ENCODE results near the gene KNTC1.
A peak's percentile ranks its signal among the peaks of the same experiment; 100 is the strongest.
"Not testable (repeated sequence)": the region's sequence is repeated elsewhere in the genome, so short reads cannot be mapped to it uniquely, and the experiment has no call there.

Gene KNTC1, protein sequence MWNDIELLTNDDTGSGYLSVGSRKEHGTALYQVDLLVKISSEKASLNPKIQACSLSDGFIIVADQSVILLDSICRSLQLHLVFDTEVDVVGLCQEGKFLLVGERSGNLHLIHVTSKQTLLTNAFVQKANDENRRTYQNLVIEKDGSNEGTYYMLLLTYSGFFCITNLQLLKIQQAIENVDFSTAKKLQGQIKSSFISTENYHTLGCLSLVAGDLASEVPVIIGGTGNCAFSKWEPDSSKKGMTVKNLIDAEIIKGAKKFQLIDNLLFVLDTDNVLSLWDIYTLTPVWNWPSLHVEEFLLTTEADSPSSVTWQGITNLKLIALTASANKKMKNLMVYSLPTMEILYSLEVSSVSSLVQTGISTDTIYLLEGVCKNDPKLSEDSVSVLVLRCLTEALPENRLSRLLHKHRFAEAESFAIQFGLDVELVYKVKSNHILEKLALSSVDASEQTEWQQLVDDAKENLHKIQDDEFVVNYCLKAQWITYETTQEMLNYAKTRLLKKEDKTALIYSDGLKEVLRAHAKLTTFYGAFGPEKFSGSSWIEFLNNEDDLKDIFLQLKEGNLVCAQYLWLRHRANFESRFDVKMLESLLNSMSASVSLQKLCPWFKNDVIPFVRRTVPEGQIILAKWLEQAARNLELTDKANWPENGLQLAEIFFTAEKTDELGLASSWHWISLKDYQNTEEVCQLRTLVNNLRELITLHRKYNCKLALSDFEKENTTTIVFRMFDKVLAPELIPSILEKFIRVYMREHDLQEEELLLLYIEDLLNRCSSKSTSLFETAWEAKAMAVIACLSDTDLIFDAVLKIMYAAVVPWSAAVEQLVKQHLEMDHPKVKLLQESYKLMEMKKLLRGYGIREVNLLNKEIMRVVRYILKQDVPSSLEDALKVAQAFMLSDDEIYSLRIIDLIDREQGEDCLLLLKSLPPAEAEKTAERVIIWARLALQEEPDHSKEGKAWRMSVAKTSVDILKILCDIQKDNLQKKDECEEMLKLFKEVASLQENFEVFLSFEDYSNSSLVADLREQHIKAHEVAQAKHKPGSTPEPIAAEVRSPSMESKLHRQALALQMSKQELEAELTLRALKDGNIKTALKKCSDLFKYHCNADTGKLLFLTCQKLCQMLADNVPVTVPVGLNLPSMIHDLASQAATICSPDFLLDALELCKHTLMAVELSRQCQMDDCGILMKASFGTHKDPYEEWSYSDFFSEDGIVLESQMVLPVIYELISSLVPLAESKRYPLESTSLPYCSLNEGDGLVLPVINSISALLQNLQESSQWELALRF (N-terminal part only)

DNA sequence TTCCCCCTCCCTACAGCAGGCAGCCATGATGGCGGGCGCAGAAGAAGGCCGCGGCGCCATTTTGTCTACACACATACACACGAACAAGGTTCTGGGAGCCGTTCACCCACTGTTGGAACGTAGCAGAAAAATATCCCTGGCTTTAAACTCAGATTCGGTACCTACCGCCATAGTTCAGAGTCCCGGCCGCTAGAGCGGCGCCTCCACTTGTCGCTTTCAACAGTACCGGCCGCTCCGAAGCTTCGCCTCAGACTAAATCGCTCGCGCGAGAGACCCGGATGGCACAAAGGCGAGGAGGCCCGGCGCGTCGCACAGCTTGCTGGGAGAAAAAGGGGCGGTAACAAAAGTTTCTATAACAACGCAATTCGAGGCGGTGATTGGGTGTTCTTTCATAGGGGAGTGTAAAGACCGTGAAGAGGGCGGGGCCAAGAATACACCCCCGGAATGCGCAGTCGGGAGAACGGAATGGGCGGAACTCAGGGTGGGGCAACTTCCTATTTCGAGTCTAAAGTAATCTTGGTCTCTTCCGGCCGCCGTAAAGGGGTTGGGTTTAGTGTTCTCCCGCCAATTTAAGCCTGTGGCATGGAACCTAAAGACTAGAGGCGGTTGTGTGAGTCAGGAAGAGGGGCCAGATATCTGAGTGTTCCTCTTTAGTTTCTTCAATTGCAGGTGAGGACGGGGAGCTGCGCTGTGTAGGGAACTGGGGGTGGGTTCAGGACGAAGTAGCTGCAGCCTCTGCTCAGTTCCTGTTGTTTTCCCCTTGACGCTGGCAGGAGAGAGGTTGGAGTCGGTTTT lies at the start of gene KNTC1, which contains the start of gene RSRC2:
TSS of gene KNTC1 (plus strand) at position 567 of the 795 bp plus-strand sequence. CDS start 2,815 bp downstream, outside the sequence.
TSS of gene RSRC2 (minus strand) at position 254 of the 795 bp plus-strand sequence. CDS start at position 171, 83 bp downstream.
- peak; percentile 98 for DNase-seq (ENCODE audit: low read depth)

- no peak for DNase-seq (ENCODE audit: low read depth)
These were observed 46.3 kb upstream of the KNTC1 start for GRCh38 chr12:122480753-122481152.

DNA sequence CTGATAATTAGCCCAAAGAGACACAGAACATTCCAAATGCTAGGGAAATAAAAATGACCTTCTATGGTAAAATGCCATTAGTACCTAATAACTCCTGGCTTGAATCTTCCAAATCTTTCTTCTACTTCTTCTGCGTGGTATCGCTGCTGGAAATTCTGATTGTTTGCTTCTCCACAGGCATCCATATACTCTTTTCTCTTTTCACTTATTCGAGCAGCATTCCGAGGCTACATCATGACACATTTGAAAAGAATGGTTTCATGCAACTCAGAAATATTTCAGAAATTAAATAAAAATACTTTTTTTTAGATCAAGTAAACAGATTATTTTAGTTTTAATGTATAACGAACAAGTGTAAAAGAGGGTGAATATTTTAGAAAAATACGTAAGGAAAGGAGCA lies 45.2 kb upstream of the KNTC1 start:
- DNase-seq (ENCODE audit: low read depth): no peak

DNA sequence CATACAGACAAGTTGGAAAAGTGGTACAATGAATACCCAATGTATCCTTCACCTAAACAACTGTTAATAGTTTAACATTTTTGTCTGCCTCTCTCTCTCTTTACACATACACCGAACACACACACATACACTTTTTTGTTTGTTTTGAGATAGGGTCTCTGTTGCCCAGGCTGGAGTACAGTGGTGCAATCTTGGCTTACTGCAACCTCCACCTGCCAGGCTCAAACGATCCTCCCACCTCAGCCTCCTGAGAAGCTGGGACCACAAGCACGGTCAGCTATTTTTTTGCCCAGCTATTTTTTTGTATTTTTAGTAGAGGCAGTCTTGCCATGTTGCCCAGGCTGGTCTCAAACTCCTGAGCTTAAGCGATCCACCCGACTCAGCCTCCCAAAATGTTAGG lies 43.1 kb upstream of the KNTC1 start:
- no peak for DNase-seq (ENCODE audit: low read depth)

GRCh38 chr12:122484385-122484784 lies 42.7 kb upstream of the KNTC1 start:
- DNase-seq (ENCODE audit: low read depth): not testable (repeated sequence)

DNA sequence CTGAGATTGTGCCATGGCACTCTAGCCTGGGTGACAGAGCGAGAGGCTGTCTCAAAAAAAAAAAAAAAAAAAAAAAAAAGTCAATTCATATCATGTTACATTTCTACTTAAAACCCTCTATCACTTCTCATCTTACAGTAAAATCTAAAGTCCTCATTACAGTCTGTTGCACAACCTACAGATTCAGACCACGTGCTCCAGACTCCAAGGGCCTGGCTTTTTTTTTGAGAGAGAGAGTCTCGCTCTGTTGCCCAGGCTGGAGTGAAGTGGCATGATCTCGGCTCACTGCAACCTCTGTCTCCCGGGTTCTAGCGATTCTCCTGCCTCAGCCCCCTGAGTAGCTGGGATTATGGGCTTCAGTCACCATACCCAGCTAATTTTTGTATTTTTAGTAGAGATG lies 40.7 kb upstream of the KNTC1 start:
- DNase-seq (ENCODE audit: low read depth): not testable (repeated sequence)

GRCh38 chr12:122486805-122487426 lies 40.1 kb upstream of the KNTC1 start:
- no peak for DNase-seq (ENCODE audit: low read depth)

DNA sequence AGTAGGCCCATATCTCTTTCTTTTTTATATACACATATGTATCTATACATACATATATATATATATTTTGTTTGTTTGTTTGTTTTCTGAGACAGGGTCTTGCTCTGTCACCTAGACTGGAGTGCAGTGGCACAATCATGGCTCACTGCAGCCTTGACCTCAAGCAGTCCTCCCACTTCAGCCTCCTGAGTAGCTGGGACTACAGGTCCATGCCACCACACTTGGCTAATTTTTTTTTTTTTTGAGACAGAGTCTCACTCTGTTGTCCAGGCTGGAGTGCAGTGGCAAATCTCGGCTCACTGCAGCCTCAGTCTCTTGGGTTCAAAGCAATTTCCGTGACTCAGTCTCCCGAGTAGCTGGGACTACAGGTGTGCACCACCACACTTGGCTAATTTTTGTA lies 39.2 kb upstream of the KNTC1 start:
- not testable (repeated sequence) for DNase-seq (ENCODE audit: low read depth)

DNA sequence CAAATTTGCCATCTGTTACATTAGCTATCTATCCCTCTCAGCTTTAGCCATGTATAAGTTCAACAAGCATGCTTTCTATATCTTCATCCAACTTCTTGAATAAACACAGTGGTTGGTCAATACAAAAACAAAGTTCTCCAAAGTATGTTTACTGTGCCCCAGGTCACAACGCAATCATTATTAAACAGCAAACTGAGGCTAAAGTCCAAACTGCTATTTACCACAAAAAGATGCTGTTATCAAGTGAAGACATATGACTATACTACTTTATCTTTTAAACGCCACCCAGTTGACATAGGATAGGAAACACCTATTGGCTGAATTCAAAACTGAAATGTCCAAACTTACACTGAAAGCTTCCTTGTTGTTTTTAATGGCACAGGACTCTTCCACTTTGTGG lies 38.0 kb upstream of the KNTC1 start:
- DNase-seq (ENCODE audit: low read depth): no peak

GRCh38 chr12:122491991-122492390 lies 35.1 kb upstream of the KNTC1 start:
- DNase-seq (ENCODE audit: low read depth): no peak

GRCh38 chr12:122493222-122493621 lies 33.8 kb upstream of the KNTC1 start:
- not testable (repeated sequence) for DNase-seq (ENCODE audit: low read depth)

GRCh38 chr12:122495258-122495657 lies 31.8 kb upstream of the KNTC1 start:
- no peak for DNase-seq (ENCODE audit: low read depth)

DNA sequence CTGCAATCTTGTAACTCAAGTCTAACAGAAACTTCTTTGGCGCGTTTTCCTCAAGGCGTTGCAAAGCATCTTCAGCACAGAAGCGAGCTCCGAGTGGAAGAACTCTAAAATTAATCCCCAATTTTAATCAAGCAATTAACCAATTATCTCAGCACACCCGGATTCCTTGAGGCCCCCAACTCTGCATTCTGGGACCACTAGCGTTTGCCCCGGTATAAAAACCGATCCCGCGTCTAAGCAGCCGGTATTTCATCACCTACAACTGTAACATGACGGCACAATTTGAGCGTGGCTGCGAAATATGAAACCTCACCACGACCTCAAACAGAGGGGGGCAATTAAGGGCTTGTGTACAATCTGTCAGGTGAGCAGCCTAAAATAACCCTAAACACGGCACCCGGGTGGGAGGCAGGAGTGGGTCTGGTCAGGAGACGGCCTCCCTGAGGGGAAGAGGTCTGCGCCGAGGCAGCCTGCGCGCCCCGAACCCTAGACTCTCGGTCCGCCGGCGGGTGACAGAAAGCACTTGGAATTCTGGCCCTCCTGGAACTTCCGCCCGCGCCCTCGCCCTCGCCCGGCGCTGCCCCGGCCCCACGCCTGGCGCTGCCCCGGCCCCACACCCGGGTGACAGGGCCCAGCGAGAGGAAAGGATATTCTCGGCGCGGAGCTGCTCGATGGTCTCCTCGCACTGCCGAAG lies 26.9 kb upstream of the KNTC1 start:
- no peak for DNase-seq (ENCODE audit: low read depth)

GRCh38 chr12:122500685-122501488 lies 26.2 kb upstream of the KNTC1 start, which contains the start of gene ZCCHC8:
TSS of gene ZCCHC8 (minus strand) at chr12:122500932. CDS start at chr12:122500840, 92 bp downstream.
- DNase-seq (ENCODE audit: low read depth): peak; percentile 89

GRCh38 chr12:122501489-122501989 lies 25.5 kb upstream of the KNTC1 start:
- DNase-seq (ENCODE audit: low read depth): no peak

DNA sequence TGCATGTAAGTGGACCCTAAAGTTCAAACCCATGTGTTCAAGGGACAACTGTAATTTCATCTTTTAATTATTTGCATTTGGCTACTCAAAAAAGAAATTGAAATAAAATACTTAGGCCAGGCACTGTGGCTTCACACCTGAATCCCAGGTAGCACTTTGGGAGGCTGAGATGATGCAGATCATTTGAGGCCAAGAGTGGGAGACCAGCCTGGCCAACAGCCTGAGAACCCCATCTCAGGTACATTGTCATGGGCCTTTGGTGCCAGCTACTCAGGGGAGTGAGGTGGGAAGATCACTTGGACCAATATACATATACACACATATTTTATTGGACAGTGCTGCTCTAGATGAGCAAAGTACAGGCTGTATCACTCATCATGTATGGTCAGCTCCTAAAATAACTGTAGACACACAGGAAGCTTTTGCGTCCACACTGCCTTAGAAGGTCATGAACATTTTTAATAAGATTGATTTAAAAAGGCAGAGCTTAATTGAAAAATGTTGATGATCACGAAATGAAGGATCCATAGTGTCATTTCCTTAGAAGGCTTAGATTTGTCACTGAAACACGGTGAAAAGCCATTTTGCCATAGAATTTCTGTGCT lies 23.8 kb upstream of the KNTC1 start:
- DNase-seq (ENCODE audit: low read depth): no peak

- no peak for DNase-seq (ENCODE audit: low read depth)
These were observed 23.1 kb upstream of the KNTC1 start for GRCh38 chr12:122503783-122504590.

Data from GM04503 (cell line).